ENCODE measurements around the gene FOXK1.

The FOXK1 gene

GRCh38 chr7:4711093-4711492 is 29.0 kb downstream of the FOXK1 start:
- no peak for TF ChIP-seq EZH2 (IDR thresholded peaks at IDR 0.05)
- TF ChIP-seq FOXP2 (optimal IDR thresholded peaks at IDR 0.05; ENCODE audit: control extremely low read depth, extremely low read length, insufficient read depth), result no peak
- no peak for TF ChIP-seq POLR2AphosphoS5 (IDR thresholded peaks at IDR 0.05; ENCODE audit: borderline replicate concordance, low read depth, low read length)
- no peak overlapping the region for H3K9ac ChIP-seq (ENCODE audit: insufficient read length)
- no peak overlapping the region for H3K27ac ChIP-seq
- no peak overlapping the region for H3K4me3 ChIP-seq
- peaks cover 15% of the 10 kb centered on the region; the same call in 1 of the 2 replicates for H3K36me3 ChIP-seq (ENCODE audit: insufficient read depth, low read length)
- H3K9me3 ChIP-seq (ENCODE audit: low read depth, low read length), result no peaks in the 10 kb centered on the region
- DNase-seq (ENCODE audit: low read depth, low spot score), result no peak

GRCh38 chr7:4711634-4712033 is 29.5 kb downstream of the FOXK1 start:
- Histone ChIP-seq H3K9me3 (ENCODE audit: low read depth, low read length) (no peaks in the 10 kb centered on the region), H3K27ac (no peak overlapping the region), H3K36me3 (ENCODE audit: insufficient read depth, low read length) (peaks cover 15% of the 10 kb centered on the region; the same call in 1 of the 2 replicates), H3K4me3 (no peak overlapping the region), H3K9ac (ENCODE audit: insufficient read length) (no peak overlapping the region)
- no peak for DNase-seq (ENCODE audit: low read depth, low spot score)
- no peak for TF ChIP-seq FOXP2 (optimal IDR thresholded peaks at IDR 0.05; ENCODE audit: control extremely low read depth, extremely low read length, insufficient read depth)
- TF ChIP-seq POLR2AphosphoS5 (IDR thresholded peaks at IDR 0.05; ENCODE audit: borderline replicate concordance, low read depth, low read length), result no peak
- TF ChIP-seq EZH2 (IDR thresholded peaks at IDR 0.05), result no peak

GRCh38 chr7:4712281-4713182 is 30.4 kb downstream of the FOXK1 start:
- H3K36me3 ChIP-seq (ENCODE audit: insufficient read depth, low read length), result peaks cover 16% of the 10 kb centered on the region; the same call in 1 of the 2 replicates
- DNase-seq (ENCODE audit: low read depth, low spot score), result no peak
- no peaks in the 10 kb centered on the region for H3K9me3 ChIP-seq (ENCODE audit: low read depth, low read length)
- no peak overlapping the region for H3K27ac ChIP-seq
- H3K4me3 ChIP-seq, result no peak overlapping the region
- H3K9ac ChIP-seq (ENCODE audit: insufficient read length), result no peak overlapping the region
- TF ChIP-seq FOXP2 (optimal IDR thresholded peaks at IDR 0.05; ENCODE audit: control extremely low read depth, extremely low read length, insufficient read depth) (no peak), POLR2AphosphoS5 (IDR thresholded peaks at IDR 0.05; ENCODE audit: borderline replicate concordance, low read depth, low read length) (no peak), EZH2 (IDR thresholded peaks at IDR 0.05) (no peak)

- Histone ChIP-seq H3K36me3 (ENCODE audit: insufficient read depth, low read length) (peaks cover 19% of the 10 kb centered on the region; the same call in 1 of the 2 replicates), H3K9me3 (ENCODE audit: low read depth, low read length) (no peaks in the 10 kb centered on the region), H3K4me3 (no peak overlapping the region), H3K9ac (ENCODE audit: insufficient read length) (no peak overlapping the region), H3K27ac (no peak overlapping the region)
- DNase-seq (ENCODE audit: low read depth, low spot score), result no peak
- TF ChIP-seq POLR2AphosphoS5 (IDR thresholded peaks at IDR 0.05; ENCODE audit: borderline replicate concordance, low read depth, low read length) (no peak), EZH2 (IDR thresholded peaks at IDR 0.05) (no peak), FOXP2 (optimal IDR thresholded peaks at IDR 0.05; ENCODE audit: control extremely low read depth, extremely low read length, insufficient read depth) (no peak)
Measured at GRCh38 chr7:4713183-4713784, 31.2 kb downstream of the FOXK1 start.

- no peak for TF ChIP-seq EZH2 (IDR thresholded peaks at IDR 0.05)
- TF ChIP-seq POLR2AphosphoS5 (IDR thresholded peaks at IDR 0.05; ENCODE audit: borderline replicate concordance, low read depth, low read length), result no peak
- no peak for TF ChIP-seq FOXP2 (optimal IDR thresholded peaks at IDR 0.05; ENCODE audit: control extremely low read depth, extremely low read length, insufficient read depth)
- no peaks in the 10 kb centered on the region for H3K9me3 ChIP-seq (ENCODE audit: low read depth, low read length)
- H3K9ac ChIP-seq (ENCODE audit: insufficient read length), result no peak overlapping the region
- no peak for DNase-seq (ENCODE audit: low read depth, low spot score)
- no peak overlapping the region for H3K27ac ChIP-seq
- no peak overlapping the region for H3K4me3 ChIP-seq
- peaks cover 19% of the 10 kb centered on the region; the same call in 1 of the 2 replicates for H3K36me3 ChIP-seq (ENCODE audit: insufficient read depth, low read length)
Measured at GRCh38 chr7:4714161-4714700, 32.1 kb downstream of the FOXK1 start.

- Histone ChIP-seq H3K9me3 (ENCODE audit: low read depth, low read length) (no peaks in the 10 kb centered on the region), H3K4me3 (no peak overlapping the region), H3K27ac (no peak overlapping the region), H3K36me3 (ENCODE audit: insufficient read depth, low read length) (peaks cover 19% of the 10 kb centered on the region; the same call in 1 of the 2 replicates), H3K9ac (ENCODE audit: insufficient read length) (no peak overlapping the region)
- no peak for DNase-seq (ENCODE audit: low read depth, low spot score)
- TF ChIP-seq POLR2AphosphoS5 (IDR thresholded peaks at IDR 0.05; ENCODE audit: borderline replicate concordance, low read depth, low read length) (no peak), EZH2 (IDR thresholded peaks at IDR 0.05) (no peak), FOXP2 (optimal IDR thresholded peaks at IDR 0.05; ENCODE audit: control extremely low read depth, extremely low read length, insufficient read depth) (no peak)
Measured at GRCh38 chr7:4714767-4715409, 32.8 kb downstream of the FOXK1 start.

GRCh38 chr7:4715410-4715776 is 33.3 kb downstream of the FOXK1 start:
- no peaks in the 10 kb centered on the region for H3K9me3 ChIP-seq (ENCODE audit: low read depth, low read length)
- no peak overlapping the region for H3K9ac ChIP-seq (ENCODE audit: insufficient read length)
- peaks cover 19% of the 10 kb centered on the region; the same call in 1 of the 2 replicates for H3K36me3 ChIP-seq (ENCODE audit: insufficient read depth, low read length)
- H3K4me3 ChIP-seq, result no peak overlapping the region
- DNase-seq (ENCODE audit: low read depth, low spot score), result no peak
- no peak overlapping the region for H3K27ac ChIP-seq
- TF ChIP-seq POLR2AphosphoS5 (IDR thresholded peaks at IDR 0.05; ENCODE audit: borderline replicate concordance, low read depth, low read length) (no peak), FOXP2 (optimal IDR thresholded peaks at IDR 0.05; ENCODE audit: control extremely low read depth, extremely low read length, insufficient read depth) (no peak), EZH2 (IDR thresholded peaks at IDR 0.05) (no peak)
